DMS114 treated with DMSO at 0.1 percent for 48 hours (cell line): Measurements from ENCODE around the gene SNX24.

Experiments used
- DNase-seq: peaks from one replicate; lab custom pipeline; 2025; ENCODE audit not compliant: unreplicated experiment; lab: John Stamatoyannopoulos, UW

The SNX24 gene

GRCh38 chr5:123000731-123001130, 155.3 kb downstream of the SNX24 start:
- no peak for DNase-seq

- DNase-seq = no peak
Observed at GRCh38 chr5:123001808-123002207, 156.4 kb downstream of the SNX24 start.

DNA sequence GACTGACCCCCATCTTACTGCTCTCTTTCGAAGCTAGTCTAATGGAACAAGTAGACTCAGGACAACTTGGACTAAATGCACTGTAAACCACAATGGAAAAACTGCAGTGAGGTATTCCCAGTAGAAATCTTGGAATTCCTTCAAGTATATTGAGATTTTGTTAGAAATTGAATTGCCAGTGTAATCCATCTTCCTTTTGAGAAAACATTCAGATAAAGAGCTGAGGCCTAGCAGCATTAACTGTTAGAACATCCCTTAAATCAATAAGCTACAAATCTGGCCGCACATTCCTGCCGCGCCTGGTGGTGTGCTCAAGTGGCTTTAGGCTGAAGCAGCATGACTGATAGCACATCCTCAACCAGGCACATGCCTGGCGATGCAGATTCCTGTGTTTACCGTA, 161.8 kb downstream of the SNX24 start:
- no peak for DNase-seq

- no peak for DNase-seq
Observed at GRCh38 chr5:123007754-123008153, 162.3 kb downstream of the SNX24 start.

- DNase-seq = no peak
Observed at GRCh38 chr5:123012321-123012720, 166.9 kb downstream of the SNX24 start.

- no peak for DNase-seq
Observed at GRCh38 chr5:123014689-123015088, 169.3 kb downstream of the SNX24 start.

DNA sequence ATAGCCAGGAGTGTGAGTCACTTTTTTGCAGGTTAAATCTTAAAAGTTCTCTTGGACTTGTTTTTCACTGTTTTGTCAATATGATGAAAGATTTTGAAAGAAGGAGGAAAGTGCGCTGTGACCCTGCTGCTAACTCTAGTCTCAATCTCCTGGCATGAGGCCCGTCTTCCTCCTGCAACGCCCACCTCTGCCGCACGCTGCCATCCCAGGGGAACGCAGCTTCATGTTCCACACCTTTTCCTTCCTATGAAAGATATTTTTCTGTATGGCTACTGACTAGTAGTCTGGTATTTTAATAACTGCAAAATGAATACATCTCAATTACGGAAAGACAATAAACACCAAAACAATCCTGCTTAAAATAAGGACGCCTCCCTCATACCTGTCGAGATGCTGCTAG, 182.8 kb downstream of the SNX24 start:
- DNase-seq = no peak

DNA sequence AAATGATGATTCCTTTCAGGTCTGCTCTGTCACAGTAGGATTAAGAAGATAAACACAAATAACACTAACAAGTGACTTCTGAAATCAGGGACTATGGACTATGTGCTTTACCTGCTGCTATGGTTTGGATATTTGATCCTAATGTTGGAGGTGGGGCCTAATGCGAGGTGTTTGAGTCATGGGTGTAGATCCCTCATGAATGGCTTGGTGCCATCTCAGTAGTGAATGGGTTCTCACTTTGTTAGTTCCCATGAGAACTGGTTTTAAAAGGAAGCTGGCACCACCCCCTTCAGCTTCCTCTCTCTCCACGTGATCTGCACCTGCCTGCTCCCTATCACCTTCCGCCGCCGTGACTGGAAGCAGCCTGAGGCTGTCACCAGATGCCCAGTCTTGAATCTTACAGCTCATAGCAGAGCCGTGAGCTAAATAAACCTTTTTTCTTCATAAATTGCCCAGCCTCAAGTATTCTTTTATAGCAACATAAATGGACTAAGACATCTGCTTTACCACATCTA, 187.8 kb downstream of the SNX24 start:
- DNase-seq = no peak

- peak; percentile 35 for DNase-seq
Observed at GRCh38 chr5:123035360-123035917, 190.0 kb downstream of the SNX24 start.

GRCh38 chr5:123035918-123036390, 190.5 kb downstream of the SNX24 start:
- DNase-seq = peak; percentile 42

- peak; percentile 53 for DNase-seq
Observed at GRCh38 chr5:123036391-123037103, 191.1 kb downstream of the SNX24 start, which contains the start of gene PPIC. PPIC (minus strand) TSS chr5:123036725; CDS start chr5:123036625, 100 bp downstream.

DNA sequence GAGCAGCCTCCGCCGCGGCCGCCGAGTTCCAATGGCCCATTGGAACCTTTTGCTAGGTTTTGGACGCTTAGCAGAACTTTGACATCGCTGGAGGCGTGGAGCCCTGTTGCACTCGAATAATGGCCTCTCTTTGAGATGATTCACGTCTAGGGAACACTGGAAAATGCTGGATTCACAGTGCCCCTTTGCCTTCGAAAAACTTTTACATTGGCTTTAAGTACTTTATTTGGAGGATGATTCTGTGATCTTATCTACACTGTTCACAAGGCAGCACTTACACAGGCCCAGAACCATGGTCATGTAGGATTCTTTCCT, 191.6 kb downstream of the SNX24 start:
- DNase-seq = no peak

DNA sequence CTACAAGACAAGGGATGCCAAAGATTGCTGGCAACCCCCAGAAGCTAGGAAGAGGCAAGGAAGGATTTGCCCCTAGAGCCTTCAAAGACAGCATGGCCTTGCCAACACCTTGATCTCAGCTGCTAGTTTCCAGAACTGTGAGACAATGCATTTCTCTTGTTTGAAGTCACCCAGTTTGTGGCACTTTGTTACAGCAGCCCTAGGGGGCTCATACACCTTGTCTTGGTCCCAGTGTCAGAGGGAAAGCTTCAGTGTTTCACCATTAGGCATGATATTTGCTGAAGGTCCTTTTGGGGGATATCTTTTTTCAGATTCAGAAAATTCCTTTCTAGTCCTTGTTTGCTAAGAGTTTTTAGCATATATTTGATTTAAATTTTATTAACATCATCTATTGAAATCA, 194.3 kb downstream of the SNX24 start:
- no peak for DNase-seq

DNA sequence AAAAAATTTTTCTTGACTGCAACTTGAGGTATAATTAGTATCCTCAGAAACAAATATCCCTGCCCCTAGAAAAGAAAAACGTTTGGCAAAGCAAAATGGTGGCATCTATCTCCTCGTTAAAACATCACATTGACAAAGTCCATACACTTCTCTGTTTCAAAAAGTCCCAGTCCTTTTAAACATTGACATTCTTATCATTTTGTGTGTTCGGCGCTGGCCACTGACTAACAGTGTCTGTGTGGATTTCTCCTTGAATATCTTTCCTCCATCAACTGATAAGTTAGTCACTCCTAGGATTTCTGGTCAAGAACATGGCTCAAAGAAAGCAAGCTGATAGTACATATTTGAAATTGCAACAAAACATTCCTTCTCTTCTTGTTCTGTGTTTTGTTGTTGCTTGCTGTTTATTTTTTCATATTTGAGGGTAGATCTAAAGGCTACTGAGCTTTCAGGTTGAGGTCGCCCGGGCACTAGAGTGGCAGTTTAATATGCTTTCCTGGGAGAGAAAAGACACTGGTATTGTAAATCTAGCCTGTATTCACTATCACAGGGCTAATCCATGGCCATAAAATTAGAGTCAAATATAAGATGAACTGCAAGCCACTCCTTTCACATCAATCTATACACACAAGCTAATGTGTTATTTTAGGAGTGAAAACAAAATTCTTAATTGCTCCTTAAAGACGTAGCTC, 199.7 kb downstream of the SNX24 start:
- no peak for DNase-seq

DNA sequence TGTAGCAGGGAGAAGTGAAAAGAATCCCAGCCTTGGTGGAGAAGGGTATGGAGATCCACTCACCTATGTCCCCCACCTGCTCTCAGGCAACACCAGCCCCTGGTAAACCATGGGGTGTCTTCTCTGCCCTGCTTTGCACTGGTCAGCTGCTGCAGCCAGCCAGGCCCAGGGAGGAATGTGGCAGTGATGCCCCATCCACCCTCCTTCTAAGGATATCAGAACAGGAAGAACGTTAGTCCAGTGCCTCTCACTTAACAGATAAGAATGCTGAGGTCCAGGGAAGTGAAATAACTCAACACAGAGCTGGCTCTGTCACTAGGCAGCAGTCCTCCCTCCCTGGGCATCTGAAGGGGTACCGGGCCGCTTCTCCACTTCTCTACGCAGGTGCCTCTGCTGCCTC, 200.8 kb downstream of the SNX24 start:
- no peak for DNase-seq

DNA sequence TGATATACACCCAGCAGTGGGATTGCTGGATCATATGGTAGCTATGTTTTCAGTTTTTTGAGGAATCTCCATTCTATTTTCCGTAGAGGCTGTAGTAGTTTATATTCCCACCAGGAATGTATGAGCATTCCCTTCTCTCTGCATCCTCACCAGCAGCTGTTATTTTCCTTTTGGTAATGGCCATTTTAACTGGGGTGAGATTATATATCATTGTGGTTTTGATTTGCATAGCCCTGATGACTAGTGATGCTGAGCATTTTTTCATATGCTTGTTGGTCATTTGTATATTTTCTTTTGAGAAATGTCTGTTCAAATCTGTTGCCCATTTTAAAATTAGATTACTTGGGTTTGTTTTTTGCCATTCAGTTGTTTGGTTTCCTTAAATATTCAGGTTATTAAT, 202.3 kb downstream of the SNX24 start:
- no peak for DNase-seq

- no peak for DNase-seq
Observed at GRCh38 chr5:123051206-123051605, 205.8 kb downstream of the SNX24 start.
